GM19193 (cell line): ENCODE results near the gene STK38L.

Experiments used
- POLR2A ChIP-seq: IDR thresholded peaks from 4 replicates; pipeline ENCODE4 v1.6.1; 2011; ENCODE audit not compliant: insufficient read depth, insufficient read length; ENCODE audit errors: extremely low read depth

The STK38L gene

GRCh38 chr12:27243804-27244688 lies at the start of gene STK38L:
STK38L (plus strand) TSS chr12:27244286; CDS start chr12:27297721, 53,435 bp downstream.
- peak; percentile 99 for TF ChIP-seq POLR2A

GRCh38 chr12:27194644-27195043 lies 49.4 kb upstream of the STK38L start:
- no peak for TF ChIP-seq POLR2A

GRCh38 chr12:27198036-27198435 lies 46.0 kb upstream of the STK38L start:
- TF ChIP-seq POLR2A = no peak

- no peak for TF ChIP-seq POLR2A
Observed at GRCh38 chr12:27199638-27200300, 44.3 kb upstream of the STK38L start.

GRCh38 chr12:27201169-27201568 lies 42.9 kb upstream of the STK38L start:
- no peak for TF ChIP-seq POLR2A

- no peak for TF ChIP-seq POLR2A
Observed at GRCh38 chr12:27206801-27207502, 37.1 kb upstream of the STK38L start.

- TF ChIP-seq POLR2A = no peak
Observed at GRCh38 chr12:27207615-27208413, 36.3 kb upstream of the STK38L start.

GRCh38 chr12:27208414-27208750 lies 35.7 kb upstream of the STK38L start:
- TF ChIP-seq POLR2A = no peak

GRCh38 chr12:27209257-27209910 lies 34.7 kb upstream of the STK38L start:
- TF ChIP-seq POLR2A = no peak

GRCh38 chr12:27210187-27210586 lies 33.9 kb upstream of the STK38L start:
- no peak for TF ChIP-seq POLR2A

- no peak for TF ChIP-seq POLR2A
Observed at GRCh38 chr12:27212861-27213260, 31.2 kb upstream of the STK38L start.

GRCh38 chr12:27213304-27213703 lies 30.8 kb upstream of the STK38L start:
- no peak for TF ChIP-seq POLR2A

GRCh38 chr12:27213830-27214787 lies 30.0 kb upstream of the STK38L start:
- peak; percentile 64 for TF ChIP-seq POLR2A

- no peak for TF ChIP-seq POLR2A
Observed at GRCh38 chr12:27217590-27217989, 26.5 kb upstream of the STK38L start.

GRCh38 chr12:27219693-27220054 lies 24.4 kb upstream of the STK38L start:
- TF ChIP-seq POLR2A = no peak
